Measurements from ENCODE around the gene ENTHD1. TPM values are rescaled to one million over a fixed set of nuclear protein-coding genes. Genes with fewer than 3 reads are reported as not detected.
A peak's percentile ranks its signal among the peaks of the same experiment; 100 is the strongest.

The ENTHD1 gene
- total RNA-seq, 1 donor from 2014 or later = not detected

DNA sequence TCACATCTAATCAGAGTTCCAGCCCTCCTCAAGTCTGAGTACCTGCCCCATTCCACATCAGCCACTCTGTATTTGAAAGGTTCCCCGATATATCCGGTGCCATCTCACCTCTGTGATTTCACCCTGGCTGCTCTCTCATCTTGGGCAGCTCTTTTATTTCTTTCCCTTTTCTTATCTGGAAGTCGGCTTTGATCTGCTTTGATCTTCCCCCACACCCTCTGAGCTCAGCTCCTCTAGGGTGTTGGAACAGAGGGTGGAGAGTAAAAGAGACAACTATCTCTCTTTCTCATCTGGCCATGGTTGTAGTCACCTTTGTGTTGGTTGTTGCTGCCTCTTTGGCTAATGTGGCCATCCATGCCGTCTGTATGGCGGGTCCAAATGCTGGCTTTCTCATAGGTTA, 108.3 kb downstream of the ENTHD1 start:
- H3K9me3 Mint-ChIP-seq (ENCODE audit: unreplicated experiment) = no peaks in the 10 kb centered on the region
- no peaks in the 10 kb centered on the region for H3K27me3 Mint-ChIP-seq (ENCODE audit: unreplicated experiment)
- no peaks in the 10 kb centered on the region for H3K36me3 Mint-ChIP-seq (ENCODE audit: low read depth, unreplicated experiment)
- DNase-seq (ENCODE audit: low spot score) = no peak
- no peaks in the 10 kb centered on the region for H3K4me1 Mint-ChIP-seq (ENCODE audit: unreplicated experiment)
- no peak overlapping the region for H3K4me3 Mint-ChIP-seq (ENCODE audit: unreplicated experiment)
- H3K27ac Mint-ChIP-seq (ENCODE audit: unreplicated experiment) = no peak overlapping the region
- TF ChIP-seq CTCF (IDR thresholded peaks at IDR 0.05; ENCODE audit: unreplicated experiment) = no peak

GRCh38 chr22:39777716-39778454, 115.7 kb downstream of the ENTHD1 start:
- no peak for DNase-seq (ENCODE audit: low spot score)
- H3K27ac Mint-ChIP-seq (ENCODE audit: unreplicated experiment) = no peak overlapping the region
- H3K4me3 Mint-ChIP-seq (ENCODE audit: unreplicated experiment) = no peak overlapping the region
- H3K36me3 Mint-ChIP-seq (ENCODE audit: low read depth, unreplicated experiment) = no peaks in the 10 kb centered on the region
- TF ChIP-seq CTCF (IDR thresholded peaks at IDR 0.05; ENCODE audit: unreplicated experiment) = no peak
- peaks cover 14% of the 10 kb centered on the region for H3K4me1 Mint-ChIP-seq (ENCODE audit: unreplicated experiment)
- H3K9me3 Mint-ChIP-seq (ENCODE audit: unreplicated experiment) = no peaks in the 10 kb centered on the region
- H3K27me3 Mint-ChIP-seq (ENCODE audit: unreplicated experiment) = no peaks in the 10 kb centered on the region

DNA sequence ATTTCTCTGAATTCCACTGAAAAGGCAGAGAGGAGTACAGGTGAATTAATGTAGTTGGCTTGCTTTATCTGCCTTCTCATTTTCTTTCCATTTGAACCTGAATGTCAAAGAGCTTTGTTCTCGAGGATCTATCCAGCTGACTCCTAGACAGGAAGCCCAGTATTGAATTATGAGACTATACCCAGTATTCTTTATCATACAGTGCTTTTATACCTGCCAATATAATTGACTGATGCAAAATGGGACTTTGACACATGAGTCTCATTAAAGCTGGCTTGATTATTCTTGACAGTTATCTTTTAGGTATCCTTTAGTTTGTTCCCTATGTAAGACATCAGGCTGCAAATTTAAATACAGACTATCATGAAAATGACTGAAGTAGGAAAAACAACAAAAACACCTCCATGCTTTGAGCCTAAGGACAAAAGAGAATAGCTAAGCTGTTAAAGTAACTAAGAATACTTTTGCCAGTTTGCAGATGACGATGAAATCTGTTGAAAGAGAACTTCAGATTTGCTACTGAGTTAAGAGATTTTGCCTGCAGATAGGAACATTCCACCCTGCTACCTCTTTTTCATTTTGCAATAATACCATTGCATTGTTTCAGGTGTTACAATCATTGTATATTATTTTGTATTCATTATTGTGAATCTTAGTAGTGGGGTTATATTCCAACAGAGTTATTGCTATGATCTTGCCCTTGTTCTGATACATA, 117.1 kb downstream of the ENTHD1 start:
- Mint-ChIP-seq H3K4me3 (ENCODE audit: unreplicated experiment) (no peak overlapping the region), H3K36me3 (ENCODE audit: low read depth, unreplicated experiment) (no peaks in the 10 kb centered on the region), H3K27me3 (ENCODE audit: unreplicated experiment) (no peaks in the 10 kb centered on the region), H3K27ac (ENCODE audit: unreplicated experiment) (no peak overlapping the region), H3K4me1 (ENCODE audit: unreplicated experiment) (peaks cover 14% of the 10 kb centered on the region), H3K9me3 (ENCODE audit: unreplicated experiment) (no peaks in the 10 kb centered on the region)
- TF ChIP-seq CTCF (IDR thresholded peaks at IDR 0.05; ENCODE audit: unreplicated experiment) = no peak
- DNase-seq (ENCODE audit: low spot score) = no peak

GRCh38 chr22:39773976-39774539, 119.5 kb downstream of the ENTHD1 start:
- Mint-ChIP-seq H3K9me3 (ENCODE audit: unreplicated experiment) (no peaks in the 10 kb centered on the region), H3K4me1 (ENCODE audit: unreplicated experiment) (peaks cover 14% of the 10 kb centered on the region), H3K27me3 (ENCODE audit: unreplicated experiment) (no peaks in the 10 kb centered on the region), H3K36me3 (ENCODE audit: low read depth, unreplicated experiment) (no peaks in the 10 kb centered on the region), H3K4me3 (ENCODE audit: unreplicated experiment) (no peak overlapping the region), H3K27ac (ENCODE audit: unreplicated experiment) (no peak overlapping the region)
- DNase-seq (ENCODE audit: low spot score) = peak; percentile 6
- no peak for TF ChIP-seq CTCF (IDR thresholded peaks at IDR 0.05; ENCODE audit: unreplicated experiment)

DNA sequence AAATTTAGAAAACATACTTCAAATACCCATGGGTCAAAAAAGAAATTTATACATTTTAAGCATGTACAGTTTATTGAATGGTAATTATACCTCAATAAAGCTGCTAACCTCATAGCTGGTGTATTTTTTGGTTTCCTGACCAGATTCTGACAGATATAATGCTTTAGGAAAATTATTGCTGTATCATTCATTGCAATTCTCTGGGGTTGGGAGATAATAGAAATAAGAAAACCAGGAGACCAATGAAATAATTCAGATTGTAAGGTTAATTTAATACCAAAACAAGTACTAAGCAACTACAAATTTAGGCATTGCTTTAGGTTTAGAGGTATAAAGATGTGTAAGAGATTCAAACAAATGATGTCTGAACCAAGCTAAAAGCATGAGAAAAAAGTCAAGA, 120.1 kb downstream of the ENTHD1 start:
- Mint-ChIP-seq H3K9me3 (ENCODE audit: unreplicated experiment) (no peaks in the 10 kb centered on the region), H3K27ac (ENCODE audit: unreplicated experiment) (no peak overlapping the region), H3K4me1 (ENCODE audit: unreplicated experiment) (peaks cover 14% of the 10 kb centered on the region), H3K27me3 (ENCODE audit: unreplicated experiment) (no peaks in the 10 kb centered on the region), H3K36me3 (ENCODE audit: low read depth, unreplicated experiment) (no peaks in the 10 kb centered on the region), H3K4me3 (ENCODE audit: unreplicated experiment) (no peak overlapping the region)
- no peak for DNase-seq (ENCODE audit: low spot score)
- no peak for TF ChIP-seq CTCF (IDR thresholded peaks at IDR 0.05; ENCODE audit: unreplicated experiment)

Measured in endothelial cell (in vitro differentiated cells).